ENCODE data around the gene CBX7.
A peak's percentile ranks its signal among the peaks of the same experiment; 100 is the strongest.
"Not testable (repeated sequence)": the region's sequence is repeated elsewhere in the genome, so short reads cannot be mapped to it uniquely, and the experiment has no call there.

CBX7 gene

DNA sequence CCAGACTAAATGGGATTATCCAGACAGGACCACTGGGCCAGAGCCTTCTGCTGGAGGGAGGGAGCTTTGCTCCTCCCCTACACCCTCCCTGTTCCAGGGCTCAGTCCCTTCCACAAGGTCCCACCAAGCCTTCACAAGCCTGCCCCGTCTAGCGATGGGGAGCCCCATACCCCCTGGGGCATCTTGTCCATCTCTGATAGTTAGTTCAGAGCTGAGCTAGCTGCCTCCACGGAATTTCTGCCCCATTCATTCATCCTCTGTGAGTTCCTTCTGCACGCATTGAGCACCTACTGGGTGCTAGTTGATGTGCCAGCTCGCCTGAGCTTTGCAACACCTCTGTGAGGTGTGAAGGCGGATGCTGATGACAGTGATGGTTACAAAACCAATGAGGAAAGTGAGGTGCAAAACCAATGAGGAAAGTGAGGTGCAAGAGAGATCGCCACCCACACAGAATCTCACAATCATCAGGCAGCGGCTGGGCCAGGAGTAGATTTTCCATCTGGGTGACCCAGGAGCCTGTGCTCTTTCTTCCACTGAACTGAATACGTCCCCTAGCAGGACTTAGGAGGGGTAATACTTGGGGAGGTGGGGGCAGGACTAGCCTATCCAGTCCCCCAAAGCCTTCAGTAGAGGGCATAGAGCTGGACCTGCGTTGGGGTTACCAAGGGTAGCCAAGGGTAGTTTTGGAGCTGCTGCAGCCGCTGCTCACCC lies 21.5 kb upstream of the CBX7 start:
- DNase-seq, result peak; percentile 36

DNA sequence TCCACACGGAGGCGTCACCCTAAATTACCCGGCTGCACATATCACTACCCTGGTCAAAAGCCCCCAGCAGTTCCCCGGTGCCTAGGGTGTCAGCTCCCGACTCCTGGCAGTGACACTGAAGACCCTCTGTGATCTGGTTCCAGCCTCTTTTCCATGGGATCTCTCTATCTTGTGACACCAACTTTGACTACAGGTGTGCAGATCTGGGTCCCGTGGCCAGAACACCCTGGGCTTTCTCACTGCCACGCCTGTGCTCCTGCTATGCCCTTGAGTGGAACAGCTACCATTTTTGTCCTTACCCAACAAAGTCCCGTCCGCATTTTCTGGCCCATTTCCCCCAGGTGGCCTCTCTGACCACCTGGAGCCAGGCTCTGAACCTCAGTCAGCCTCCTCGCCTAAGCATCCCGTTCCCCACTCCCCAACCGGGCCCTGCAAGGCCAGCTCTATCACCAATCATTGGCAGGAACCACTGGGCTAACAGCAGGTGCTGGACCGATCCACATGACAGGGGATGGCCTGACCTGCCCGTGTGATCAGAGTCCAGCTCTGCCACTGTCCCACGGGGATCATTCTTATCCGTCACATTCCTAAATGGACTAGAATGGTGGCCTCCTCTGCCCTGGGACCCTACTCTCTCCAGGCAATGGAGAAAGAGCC lies 20.7 kb upstream of the CBX7 start:
- no peak for DNase-seq

DNA sequence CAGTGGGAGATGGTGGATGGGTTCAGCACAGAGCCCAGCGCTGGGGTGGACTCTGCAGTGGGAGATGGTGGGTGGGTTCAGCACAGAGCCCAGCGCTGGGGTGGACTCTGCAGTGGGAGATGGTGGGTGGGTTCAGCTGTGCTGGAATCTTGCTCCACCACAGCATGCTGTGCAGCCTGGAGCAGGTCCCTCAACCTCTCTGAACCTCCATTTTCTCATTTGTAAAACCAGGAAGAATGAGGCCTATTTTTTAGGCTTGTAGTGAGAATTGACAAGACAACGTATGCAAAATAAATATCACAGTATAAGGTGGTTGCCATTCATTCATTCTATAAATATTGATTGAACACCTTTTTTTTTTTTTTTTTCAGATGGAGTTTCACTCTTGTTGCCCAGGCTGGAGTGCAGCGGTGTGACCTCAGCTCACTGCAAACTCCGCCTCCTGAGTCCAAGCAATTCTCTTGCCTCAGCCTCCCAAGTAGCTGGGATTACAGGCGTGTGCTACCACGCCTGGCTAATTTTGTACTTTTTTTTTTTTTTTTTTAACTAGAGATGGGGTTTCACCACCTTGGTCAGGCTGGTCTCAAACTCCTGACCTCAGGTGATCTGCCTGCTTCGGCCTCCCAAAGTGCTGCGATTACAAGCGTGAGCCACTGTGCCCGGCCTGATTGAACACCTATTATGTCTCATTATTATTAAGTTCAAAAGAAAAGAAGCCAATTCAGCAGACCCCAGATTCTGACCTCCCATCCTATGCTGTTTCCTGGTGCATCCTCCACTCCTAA lies 20.0 kb upstream of the CBX7 start:
- DNase-seq, result not testable (repeated sequence)

DNA sequence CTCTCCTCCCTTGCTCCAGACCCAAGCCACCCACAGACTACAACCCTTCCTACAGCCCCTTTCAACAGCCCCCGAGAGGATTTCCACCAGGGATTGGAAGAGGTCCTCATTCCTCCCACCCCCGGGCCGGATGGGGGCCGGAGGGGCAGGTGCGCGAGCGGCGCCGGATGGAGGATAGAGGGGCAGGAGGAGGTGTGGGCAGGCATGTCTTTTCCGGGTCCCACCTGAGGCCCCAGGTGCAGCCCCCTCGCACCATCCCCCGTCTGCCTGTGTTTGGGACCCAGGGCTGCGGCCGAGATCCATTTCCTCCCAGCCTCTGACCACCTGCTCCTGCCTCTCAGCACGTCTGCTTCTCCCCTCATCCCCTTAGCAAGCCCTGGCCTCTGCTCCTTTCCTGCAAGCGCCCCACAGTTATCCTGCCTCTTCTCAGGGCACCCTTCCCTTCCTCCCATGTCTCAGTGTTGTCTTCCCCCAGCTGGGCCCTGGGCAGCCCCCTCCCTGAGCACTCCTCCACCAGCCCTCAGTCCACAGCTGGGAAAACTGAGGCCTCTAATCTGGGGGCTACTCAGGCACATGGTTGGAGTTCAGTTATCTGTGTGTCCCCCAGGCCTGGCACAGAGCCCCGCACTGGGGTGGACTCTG lies 19.3 kb upstream of the CBX7 start:
- no peak for DNase-seq

DNA sequence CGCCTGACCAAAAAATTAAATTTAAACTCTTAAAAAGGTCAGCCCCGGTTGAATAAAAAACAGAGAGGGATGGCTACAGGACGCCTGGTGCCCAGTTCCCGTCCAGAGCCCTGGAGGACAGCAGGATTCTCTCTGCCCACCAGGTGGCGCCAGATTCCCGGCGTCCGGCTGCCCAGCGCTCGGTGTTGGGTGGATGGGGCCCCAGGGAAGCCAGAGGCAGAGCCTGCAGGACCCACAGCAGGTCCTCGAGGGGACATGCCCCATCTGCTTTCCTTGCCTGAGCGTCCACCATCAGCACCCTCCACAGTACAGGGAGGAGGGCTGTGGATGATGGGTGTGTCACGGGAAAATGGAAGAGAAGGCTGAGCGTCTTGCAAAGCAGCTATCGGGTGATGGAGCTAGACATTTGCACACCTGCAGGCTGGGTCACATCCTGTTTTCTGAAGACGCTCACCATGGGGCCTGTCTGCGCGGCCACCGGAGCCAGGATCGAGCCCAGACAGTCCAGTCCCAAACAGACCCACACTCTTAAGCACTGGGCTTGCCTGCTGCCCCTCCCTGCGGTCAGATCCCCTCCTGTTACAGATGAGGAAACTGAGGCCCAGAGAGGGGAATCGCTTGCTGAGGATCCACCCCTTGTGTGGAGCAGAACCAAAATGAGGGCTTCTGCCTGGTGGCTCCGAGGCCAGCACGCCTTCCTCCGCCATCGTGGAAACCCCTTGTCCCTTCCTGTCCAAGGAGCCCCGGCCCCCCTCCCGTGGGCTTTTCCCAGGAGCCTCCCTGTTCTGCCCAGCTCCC lies 18.5 kb upstream of the CBX7 start:
- peak; percentile 88 for DNase-seq

DNA sequence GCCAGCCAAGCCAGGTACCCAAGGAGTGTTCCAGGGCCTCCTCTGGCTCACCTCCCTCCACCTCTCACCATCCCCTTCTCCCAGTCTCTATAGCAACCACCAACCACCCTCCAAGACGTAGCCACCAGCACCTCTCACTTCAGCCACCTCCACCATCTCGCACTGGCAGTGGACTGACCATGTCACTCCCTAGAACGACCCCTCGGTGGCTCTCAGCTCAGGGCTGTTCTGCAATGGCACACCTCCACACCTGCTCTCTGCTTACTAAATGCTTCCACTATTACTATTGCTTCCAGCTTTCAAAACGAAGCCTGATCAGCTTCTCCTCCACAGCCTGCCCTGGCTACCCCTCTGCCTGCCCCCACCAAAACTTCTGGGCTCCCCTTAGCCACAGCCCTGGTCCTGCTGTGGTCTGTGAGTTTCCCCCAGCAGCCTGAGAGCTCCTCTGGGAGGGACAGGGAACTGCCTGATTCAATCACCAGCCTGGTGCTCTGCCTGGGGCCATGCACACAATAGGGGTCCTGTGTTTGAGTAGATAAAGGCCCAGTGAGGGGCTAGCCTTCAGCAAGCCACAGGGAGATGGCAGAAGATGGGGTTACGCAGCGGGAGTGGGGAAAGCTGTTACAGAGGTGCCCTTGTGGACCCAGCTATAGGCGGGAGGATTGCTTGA lies 17.5 kb upstream of the CBX7 start:
- DNase-seq, result no peak

DNA sequence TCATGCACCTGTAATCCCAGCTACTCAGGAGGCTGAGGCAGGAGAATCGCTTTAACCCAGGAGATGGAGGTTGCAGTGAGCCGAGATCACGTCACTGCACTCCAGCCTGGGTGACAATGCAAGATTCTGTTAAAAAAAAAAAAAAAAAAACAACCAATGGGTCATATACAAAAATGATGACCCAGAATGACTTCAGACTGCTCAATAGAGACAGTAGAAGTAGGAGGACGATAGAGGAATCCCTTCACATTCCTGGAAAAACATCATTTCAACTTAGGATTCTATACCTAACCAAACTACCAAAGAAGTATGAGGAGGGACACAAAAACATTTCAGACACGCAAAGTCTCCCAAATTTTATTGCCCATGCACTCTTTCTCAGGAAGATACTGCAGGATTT lies 14.1 kb upstream of the CBX7 start:
- DNase-seq, result no peak

DNA sequence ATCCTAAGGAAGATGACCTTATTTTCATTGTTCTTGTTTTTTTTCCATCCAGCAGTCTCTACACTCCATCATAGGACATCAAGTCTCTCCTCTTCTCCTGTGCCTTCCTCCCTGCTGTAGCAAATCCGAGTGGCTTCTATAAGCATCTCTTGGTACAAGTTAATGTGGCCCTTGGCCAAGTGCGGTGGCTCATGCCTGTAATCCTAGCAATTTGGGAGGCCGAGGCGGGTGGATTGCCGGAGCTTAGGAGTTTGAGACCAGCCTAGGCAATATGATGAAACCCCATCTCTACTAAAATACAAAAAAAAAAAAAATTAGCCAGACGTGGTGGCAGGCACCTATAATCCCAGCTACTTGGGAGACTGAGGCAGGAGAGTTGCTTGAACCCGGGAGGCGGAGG lies 3.6 kb upstream of the CBX7 start:
- not testable (repeated sequence) for DNase-seq

DNA sequence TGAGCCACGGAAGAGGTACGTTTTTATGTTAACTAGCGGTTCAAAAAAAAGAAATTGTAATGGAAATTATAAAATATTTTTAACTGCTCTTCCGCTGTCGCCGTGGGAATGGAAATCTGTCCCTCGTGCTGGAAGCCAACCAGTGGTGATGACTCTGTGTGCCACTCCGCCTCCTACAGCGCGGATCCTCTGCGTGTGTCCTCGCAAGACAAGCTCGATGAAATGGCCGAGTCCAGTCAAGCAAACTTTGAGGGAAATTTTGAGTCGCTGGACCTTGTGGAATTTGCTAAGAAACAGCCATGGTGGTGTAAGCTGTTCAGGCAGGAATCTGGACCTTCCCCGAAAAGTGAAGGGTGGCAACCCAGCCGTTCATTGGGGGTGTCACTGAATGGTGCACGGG lies 2.9 kb upstream of the CBX7 start:
- DNase-seq, result no peak

DNA sequence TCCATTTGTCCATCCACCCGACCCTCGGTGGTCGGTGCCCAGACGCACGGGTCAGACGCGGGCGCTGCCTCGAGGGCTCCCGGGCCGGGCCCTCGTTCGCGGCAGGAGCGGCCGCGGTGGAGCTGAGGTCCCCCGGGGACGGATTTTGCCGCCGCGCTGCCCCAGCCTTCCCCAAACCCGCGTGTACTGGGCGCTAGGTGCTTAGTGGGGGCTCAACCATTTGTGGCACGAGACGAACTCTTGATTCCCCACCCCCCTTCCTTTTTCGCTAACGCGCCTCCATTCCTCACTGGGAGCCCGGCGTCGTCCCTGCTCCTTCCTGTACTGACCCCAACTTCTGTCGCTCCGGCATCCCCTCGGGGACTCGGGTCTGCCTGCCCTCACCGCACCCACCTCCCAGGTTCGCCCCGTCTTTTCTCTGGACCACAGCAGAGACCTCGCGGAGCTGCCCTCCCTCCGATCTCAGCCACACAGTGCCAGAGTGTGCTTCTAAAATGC lies 789 bp upstream of the CBX7 start:
- DNase-seq, result no peak

DNA sequence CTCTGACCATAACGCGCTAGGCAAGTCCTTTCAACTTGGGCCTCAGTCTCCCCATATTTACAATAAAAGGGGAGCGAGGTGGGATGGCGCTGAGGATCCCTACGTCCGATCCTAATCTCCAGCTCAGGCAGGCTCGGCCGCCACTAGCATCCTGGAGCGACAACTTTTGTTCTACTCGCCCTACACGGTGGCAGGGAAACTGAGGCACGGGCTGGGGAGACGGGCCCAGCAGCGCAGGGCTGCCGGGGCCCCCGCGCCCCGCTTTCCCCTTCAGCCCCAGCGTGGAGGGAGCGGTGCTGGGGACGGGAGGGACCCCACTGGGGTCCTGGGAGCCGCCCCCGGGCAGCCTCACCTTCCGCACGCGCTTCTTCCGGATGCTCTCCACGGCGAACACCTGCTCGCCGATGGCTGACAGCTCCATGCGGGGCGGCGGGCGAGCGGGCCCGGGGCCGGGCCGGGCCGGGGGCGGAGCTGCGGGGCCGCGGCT lies 413 bp downstream of the CBX7 start:
- DNase-seq, result no peak

DNA sequence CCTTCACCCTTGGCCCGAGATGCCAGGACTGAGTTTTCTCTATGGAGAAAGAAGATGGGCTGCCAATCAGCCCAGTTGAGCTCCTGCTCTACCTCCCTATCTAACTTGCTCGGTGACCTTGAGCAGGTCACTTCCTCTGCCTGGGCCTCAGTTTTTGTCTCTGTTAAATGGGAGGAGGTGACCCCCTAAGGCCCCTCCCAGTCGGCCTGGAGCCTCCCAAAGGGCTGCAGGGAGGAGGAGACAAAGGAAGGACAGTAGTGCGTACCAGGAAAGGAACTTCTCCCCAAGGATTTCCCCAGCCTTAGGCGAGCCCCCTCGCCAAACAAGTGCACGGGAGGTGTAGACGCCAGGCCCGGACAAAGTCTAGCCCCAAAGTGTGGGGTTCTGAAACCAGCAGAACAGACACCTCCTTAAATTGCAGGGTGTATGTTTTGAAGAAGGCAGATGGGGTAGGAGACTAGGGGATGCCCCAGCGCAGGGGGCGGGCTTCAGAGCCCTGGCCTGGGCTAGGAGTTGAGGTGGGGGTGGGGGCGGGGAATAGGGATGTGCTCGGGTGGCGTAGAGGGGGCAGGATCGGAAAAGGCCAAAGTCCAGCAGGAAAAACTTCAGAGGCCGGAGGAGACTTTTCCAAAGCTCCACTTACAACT lies 1.0 kb downstream of the CBX7 start:
- no peak for DNase-seq

DNA sequence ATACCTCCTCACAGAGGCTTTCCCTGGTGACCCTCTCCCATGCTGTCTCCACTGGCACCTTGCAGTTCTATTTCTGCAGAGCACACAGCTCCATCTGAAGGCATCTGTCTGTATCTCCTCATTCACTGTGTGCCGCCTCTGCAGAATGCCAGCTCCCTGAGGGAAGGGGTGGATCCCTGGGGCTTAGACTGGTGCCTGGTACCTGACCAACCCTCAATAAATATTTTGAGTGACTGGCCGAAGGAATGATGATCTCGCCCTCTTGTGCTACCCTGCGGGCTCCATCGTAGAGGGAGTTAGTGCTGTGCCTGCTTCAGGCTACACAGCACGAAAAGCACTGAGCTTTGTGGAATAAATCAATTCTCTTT lies 1.6 kb downstream of the CBX7 start:
- no peak for DNase-seq

DNA sequence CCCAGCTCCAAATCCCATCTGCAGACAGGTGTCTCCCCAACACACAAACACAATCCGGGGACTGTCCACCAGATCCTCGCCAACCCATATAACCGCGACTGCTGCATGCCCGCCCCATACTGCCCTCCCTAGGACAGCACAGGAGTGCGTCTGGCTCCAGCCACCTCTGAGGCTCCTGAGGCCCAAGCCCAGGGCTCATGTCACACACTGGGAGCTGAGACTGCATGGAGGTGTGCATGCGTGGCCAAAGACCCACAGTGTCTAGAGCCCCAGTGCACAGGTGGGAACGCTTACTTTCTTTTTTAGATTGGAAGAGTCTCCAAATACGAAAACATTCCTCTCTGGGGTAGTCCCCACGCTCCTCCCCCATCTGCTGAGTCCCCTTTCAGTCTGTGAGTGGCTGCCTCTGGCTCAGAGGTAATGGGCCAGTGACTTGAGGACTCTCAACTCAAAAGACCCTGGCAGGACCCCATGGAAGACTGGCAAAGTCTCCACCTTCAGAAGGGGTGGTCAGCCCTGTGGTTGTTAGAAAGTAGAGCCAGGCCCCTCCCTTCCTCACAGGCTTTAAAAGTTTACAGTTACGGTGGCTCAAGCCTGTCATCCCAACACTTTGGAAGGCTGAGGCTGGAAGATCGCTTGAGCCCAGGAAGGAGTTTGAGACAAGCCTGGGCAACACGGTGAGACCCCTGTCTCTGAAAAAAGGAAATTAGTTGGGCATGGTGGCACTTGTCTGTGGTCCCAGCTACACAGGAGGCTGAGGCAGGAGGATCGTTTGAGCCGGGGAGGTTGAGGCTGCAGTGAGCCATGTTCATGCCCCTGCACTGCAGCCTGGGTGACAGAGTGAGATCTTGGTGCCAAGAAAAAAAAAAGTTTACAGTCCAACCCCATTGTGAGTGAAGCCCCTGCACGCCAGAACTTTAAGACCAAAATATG lies 2.3 kb downstream of the CBX7 start:
- DNase-seq, result no peak

DNA sequence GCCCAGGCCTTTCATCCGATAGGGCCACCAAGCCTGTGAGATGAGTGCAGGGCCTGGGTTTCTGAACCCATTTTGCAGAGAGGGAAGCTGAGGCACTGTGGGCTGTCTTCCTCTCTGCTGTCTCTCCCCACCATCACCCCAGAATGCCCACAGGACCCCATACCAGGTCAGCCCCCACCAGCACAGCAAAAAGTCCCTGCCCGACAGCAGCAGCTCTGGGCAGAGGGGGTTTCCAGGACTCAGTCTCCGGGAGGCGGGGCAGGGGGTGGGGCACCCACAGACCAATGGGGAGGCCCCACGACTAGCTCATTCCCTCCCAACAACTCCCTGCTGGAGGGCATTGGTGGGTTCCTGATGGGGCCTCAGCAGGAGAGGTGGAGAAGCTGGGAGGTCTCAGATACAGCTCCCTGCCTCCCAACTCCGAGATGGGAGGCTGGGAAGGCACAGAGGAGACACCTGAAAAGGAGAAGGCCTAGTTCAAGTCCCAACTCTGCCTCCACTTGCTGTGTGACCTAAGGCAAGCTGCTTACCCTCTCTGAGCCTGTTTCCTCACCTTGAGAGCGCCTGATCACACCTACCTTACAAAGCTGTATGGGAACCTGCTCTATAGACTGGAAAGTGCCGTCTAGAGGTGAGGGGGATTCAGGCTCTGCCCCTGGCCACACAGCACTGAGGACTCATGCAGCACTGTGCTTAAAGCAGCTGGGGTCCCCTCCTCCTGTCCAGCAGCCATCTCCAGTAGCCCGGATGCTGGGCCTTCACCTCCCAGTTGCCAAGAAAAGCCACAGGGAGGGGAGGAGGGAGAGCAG lies 3.5 kb downstream of the CBX7 start:
- DNase-seq, result peak; percentile 70

DNA sequence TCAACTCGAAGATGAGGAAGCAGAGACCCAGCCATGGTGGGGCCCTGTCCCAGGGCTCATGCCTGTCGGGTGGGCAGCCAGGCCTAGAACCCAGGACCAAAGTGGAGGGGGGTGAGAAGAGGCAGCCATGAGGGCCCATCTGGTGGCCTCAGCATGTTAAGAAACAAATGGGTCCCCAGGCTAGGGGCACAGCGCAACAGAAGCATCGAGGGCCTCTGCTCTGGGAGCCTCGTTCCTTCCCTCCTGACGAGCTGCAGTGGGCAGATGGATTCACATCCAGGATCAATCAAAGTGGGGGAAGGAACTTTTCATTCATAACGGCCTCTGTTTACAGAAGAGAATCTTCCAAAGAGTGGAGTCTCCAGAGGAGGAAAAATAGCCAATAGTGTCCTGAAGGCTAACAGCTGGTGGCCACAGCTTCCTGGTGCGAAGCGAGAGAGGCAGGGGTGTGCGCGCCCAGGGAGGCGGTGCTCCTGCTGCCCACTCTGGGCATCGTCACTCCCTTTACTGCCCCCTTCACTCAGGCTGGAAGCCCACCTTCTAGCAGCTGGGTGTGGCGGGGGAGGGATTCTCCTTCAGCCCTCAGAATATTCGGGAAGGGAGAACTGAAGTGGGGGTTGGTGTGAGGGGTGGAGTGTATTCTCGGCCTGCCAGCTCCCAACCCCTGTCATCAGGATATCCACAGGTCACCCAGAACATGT lies 4.3 kb downstream of the CBX7 start:
- no peak for DNase-seq

DNA sequence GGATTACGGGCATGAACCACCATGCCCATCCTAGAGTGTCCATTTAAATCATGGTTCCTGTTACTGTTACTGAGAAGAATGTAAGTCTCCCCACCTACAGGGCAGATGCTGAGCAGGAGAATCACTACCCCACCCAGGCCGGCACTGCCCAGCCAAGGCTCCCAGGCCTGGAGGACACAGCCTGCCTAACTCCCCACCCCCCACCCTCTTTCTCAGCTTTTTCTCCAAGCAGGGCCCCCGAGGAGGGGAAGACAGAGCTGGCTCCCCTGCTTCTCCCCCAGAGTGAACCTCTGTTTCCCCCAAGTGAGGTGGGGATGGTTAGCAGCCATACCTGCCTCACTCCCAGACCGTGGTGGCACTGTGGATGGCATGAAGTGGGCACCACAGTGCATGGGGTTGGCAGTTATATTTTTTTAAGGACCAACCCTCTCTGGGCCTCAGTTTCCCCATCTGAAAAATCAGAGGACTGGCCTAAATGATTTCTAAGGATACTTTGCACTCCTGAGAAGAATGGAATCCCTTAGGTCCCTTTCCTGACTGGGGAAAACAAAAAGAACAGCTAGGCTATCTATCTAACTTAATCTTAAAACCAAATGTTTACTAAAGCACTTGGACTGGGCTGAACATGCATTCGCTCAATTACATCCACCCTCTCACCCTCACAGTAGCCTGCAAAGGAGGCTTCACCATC lies 5.0 kb downstream of the CBX7 start:
- DNase-seq, result no peak
